Measurements from ENCODE around the gene ADAM12. TPM values are rescaled to one million over a fixed set of nuclear protein-coding genes. Genes with fewer than 3 reads are reported as not detected.

Gene ADAM12
- polyA plus RNA-seq, 3 donors: 0.05 TPM; not detected in 2

GRCh38 chr10:126392068-126392467 lies 3.8 kb upstream of the ADAM12 start:
- no peak overlapping the region for H3K4me2 ChIP-seq (replicated peaks; ENCODE audit: extremely low read depth, low read length, poor library complexity, severe bottlenecking)
- no peak overlapping the region for H3K4me3 Mint-ChIP-seq

DNA sequence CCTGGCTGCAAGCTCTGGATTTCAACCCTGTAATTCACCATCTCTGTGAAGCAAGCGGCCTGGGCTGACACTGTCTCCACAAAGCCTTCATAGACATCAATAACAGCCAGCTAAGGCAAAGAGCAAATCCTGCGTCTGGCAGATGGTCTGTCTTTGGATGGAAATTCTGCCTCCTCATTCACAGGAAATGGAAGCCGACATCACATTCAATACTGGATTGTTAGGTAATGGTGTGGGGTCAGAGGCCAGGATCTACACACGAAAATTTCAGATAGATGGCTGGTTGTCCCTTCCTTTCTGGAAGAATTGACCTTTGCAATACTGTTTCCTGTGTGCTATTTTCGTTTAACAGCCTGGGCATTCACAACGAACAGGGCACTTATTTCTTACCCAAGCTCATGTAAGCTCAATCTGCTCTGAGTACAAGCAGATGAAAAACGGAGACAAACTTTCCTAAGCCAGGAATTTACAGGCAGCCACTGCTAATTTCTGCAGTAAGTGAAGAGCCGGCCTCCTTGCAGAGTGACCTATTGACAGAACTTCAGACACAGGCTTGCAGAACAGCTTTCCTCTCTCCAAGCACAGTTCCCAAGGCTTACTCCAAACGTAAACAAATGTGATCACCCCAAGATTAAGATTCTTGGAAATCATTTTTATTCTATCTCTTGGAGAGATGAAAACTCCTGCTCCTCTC lies 3.1 kb upstream of the ADAM12 start:
- intact Hi-C loops (cut with micrococcal nuclease): no loop called here
- Mint-ChIP-seq H3K36me3 (no peaks in the 10 kb centered on the region), H3K27me3 (ENCODE audit: low read depth in 3 of 3) (peaks cover 35 to 39% (median 38%) of the 10 kb centered on the region in 3 donors), H3K4me3 (no peak overlapping the region), H3K27ac (no peak overlapping the region), H3K9me3 (peaks cover 2 to 18% (median 9%) of the 10 kb centered on the region in 7 donors), H3K4me1 (peaks cover 6% of the 10 kb centered on the region)
- WGBS (ENCODE audit: insufficient coverage): 38% methylated on average over 4 of the region's 9 CpGs
- no peak for DNase-seq
- Histone ChIP-seq H3K4me3 (replicated peaks in 1 of 3; ENCODE audit: low read depth in 2 of 3, low read length in 3 of 3) (no peak overlapping the region), H3K9me3 (replicated peaks in 1 of 2; ENCODE audit: control insufficient read depth in 1 of 2, insufficient read depth in 1 of 2, low read length in 2 of 2) (peaks cover 0 to 7% of the 10 kb centered on the region in 2 donors), H2AFZ (ENCODE audit: insufficient read depth, low read depth, low read length, poor library complexity, severe bottlenecking) (no peak overlapping the region), H3K9ac (ENCODE audit: insufficient read depth, low read length, poor library complexity, severe bottlenecking) (no peak overlapping the region), H3K36me3 (replicated peaks in 1 of 2; ENCODE audit: control insufficient read depth in 1 of 2, insufficient read depth in 2 of 2, low read length in 2 of 2) (no peaks in the 10 kb centered on the region), H4K20me1 (ENCODE audit: insufficient read depth, low read length) (no peaks in the 10 kb centered on the region), H3K79me2 (ENCODE audit: insufficient read depth, low read length) (no peaks in the 10 kb centered on the region), H3K27me3 (ENCODE audit: control insufficient read depth in 2 of 2, insufficient read depth in 2 of 2, low read length in 2 of 2) (peaks cover 24 to 43% of the 10 kb centered on the region in 2 donors), H3K27ac (ENCODE audit: low read depth in 1 of 2, low read length in 2 of 2) (no peak overlapping the region), H3K4me1 (ENCODE audit: control insufficient read depth in 1 of 2, insufficient read depth in 2 of 2, low read length in 2 of 2) (no peaks in the 10 kb centered on the region), H3K4me2 (replicated peaks; ENCODE audit: extremely low read depth, low read length, poor library complexity, severe bottlenecking) (no peak overlapping the region)
- TF ChIP-seq, protein P1, sequence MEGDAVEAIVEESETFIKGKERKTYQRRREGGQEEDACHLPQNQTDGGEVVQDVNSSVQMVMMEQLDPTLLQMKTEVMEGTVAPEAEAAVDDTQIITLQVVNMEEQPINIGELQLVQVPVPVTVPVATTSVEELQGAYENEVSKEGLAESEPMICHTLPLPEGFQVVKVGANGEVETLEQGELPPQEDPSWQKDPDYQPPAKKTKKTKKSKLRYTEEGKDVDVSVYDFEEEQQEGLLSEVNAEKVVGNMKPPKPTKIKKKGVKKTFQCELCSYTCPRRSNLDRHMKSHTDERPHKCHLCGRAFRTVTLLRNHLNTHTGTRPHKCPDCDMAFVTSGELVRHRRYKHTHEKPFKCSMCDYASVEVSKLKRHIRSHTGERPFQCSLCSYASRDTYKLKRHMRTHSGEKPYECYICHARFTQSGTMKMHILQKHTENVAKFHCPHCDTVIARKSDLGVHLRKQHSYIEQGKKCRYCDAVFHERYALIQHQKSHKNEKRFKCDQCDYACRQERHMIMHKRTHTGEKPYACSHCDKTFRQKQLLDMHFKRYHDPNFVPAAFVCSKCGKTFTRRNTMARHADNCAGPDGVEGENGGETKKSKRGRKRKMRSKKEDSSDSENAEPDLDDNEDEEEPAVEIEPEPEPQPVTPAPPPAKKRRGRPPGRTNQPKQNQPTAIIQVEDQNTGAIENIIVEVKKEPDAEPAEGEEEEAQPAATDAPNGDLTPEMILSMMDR (IDR thresholded peaks at IDR 0.05): no peak

More at GRCh38 chr10:126392068-126392467, 3.8 kb upstream of the ADAM12 start:
- Mint-ChIP-seq H3K27me3 (ENCODE audit: low read depth in 3 of 3) (peaks cover 27 to 32% (median 31%) of the 10 kb centered on the region in 3 donors), H3K4me1 (peaks cover 3% of the 10 kb centered on the region), H3K27ac (no peak overlapping the region), H3K9me3 (peaks cover 2 to 17% (median 9%) of the 10 kb centered on the region in 7 donors), H3K36me3 (no peaks in the 10 kb centered on the region)
- DNase-seq: no peak
- TF ChIP-seq, protein P1 (IDR thresholded peaks at IDR 0.05): no peak
- Histone ChIP-seq H3K4me3 (replicated peaks in 1 of 3; ENCODE audit: low read depth in 2 of 3, low read length in 3 of 3) (no peak overlapping the region), H3K9ac (ENCODE audit: insufficient read depth, low read length, poor library complexity, severe bottlenecking) (no peak overlapping the region), H2AFZ (ENCODE audit: insufficient read depth, low read depth, low read length, poor library complexity, severe bottlenecking) (no peak overlapping the region), H3K79me2 (ENCODE audit: insufficient read depth, low read length) (no peaks in the 10 kb centered on the region), H3K27me3 (ENCODE audit: control insufficient read depth in 2 of 2, insufficient read depth in 2 of 2, low read length in 2 of 2) (peaks cover 16 to 36% of the 10 kb centered on the region in 2 donors), H4K20me1 (ENCODE audit: insufficient read depth, low read length) (no peaks in the 10 kb centered on the region), H3K27ac (ENCODE audit: low read depth in 1 of 2, low read length in 2 of 2) (no peak overlapping the region), H3K4me1 (ENCODE audit: control insufficient read depth in 1 of 2, insufficient read depth in 2 of 2, low read length in 2 of 2) (no peaks in the 10 kb centered on the region), H3K36me3 (replicated peaks in 1 of 2; ENCODE audit: control insufficient read depth in 1 of 2, insufficient read depth in 2 of 2, low read length in 2 of 2) (no peaks in the 10 kb centered on the region), H3K9me3 (replicated peaks in 1 of 2; ENCODE audit: control insufficient read depth in 1 of 2, insufficient read depth in 1 of 2, low read length in 2 of 2) (peaks cover 0 to 7% of the 10 kb centered on the region in 2 donors)
- intact Hi-C loops (cut with micrococcal nuclease): no loop called here
- 75% methylated on average over 4 of the region's 6 CpGs for WGBS (ENCODE audit: insufficient coverage)
